Sciatic nerve (tissue), 2 donors: ENCODE results near the gene NMB. TPM values are rescaled to one million over a fixed set of nuclear protein-coding genes. Genes with fewer than 3 reads are reported as not detected.
"Not testable (repeated sequence)": the region's sequence is repeated elsewhere in the genome, so short reads cannot be mapped to it uniquely, and the experiment has no call there.

Experiments used
- ATAC-seq: fragments of 200-7000 bp; cut with Tn5 transposase; one replicate; pipeline ENCODE4 v1.9.1; 2020; ENCODE audit warnings: mild to moderate bottlenecking, moderate library complexity
- DNase-seq: peaks from one replicate; pipeline ENCODE4 v3.0.0-alpha.2; 2020; ENCODE audit warnings: low spot score
- intact Hi-C: fragments of 100-400 bp; cut with DNase I; formaldehyde crosslinking; loops from one replicate; pipeline ENCODE4 v1.14.2; 2022
- total RNA-seq: library from RNA; stranded (reverse); fragmentation: NEBNext Ultra II Directional; extraction: Animal tissue kit (Norgen Biotek cat#: 25700); gene quantifications from one replicate; pipeline ENCODE4 v1.2.1, GENCODE V29; 2021
- donor health status: DM: no; HTN: no; CAD: no.
- donor health status: DM: no; HTN: no; CAD: no.

The NMB gene
- total RNA-seq, 1 donor from 2014 or later = 15.4 TPM

DNA sequence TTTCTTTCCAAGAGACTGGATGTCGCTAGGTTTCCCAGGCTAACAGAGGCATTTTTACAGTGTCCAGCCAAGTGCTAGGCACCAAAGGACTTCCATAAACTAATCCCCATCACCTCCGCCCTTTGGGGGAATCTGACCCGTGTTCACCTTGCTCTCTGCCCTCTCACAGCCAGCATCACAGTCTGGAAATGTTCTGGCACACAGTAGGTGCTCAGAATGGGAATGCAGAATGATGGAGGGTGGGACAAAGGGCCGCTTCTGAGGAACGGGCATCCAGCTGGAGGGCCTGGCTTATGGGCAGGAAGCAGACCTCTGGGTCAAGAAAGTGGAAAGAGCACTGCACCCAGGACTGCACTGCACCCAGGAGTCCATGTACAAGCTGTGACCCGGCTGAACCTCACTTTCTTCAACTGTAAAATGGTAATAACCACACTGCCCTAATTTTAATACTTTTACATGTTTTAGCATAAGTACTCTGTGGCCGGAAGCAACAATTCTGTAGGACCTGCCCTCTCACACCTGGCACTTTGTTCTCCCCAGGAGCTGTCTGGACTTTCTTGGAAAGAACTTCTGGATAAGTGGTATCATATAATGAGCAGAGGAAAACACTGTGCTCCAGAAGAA is 901 bp upstream of the NMB start:
- intact Hi-C loops = loop anchor here (5.0 kb wide), 1 partner anchor 657 kb away; no protein-coding TSS in a partner anchor
- no peak for ATAC-seq
- DNase-seq = no peak

DNA sequence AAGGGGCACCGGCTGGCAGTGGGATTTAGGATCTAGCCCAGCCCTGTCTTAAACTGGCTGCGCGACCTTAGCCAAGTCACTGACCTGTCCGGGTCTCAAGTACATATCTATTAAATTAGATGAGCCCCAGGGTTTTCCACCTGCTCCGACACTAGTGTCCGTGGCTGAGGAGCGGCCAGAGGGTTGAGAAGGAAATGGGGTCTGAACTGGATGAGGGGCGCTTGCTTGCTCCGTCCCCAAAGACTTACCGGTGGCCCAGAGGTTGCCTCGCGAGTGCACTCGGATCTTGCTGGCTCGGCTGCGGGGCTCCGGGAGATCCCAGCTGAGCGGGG is 285 bp downstream of the NMB start:
- ATAC-seq (no peak), DNase-seq (no peak)
- intact Hi-C loops = loop anchor here (5.0 kb wide), 1 partner anchor 655 kb away; no protein-coding TSS in a partner anchor

DNA sequence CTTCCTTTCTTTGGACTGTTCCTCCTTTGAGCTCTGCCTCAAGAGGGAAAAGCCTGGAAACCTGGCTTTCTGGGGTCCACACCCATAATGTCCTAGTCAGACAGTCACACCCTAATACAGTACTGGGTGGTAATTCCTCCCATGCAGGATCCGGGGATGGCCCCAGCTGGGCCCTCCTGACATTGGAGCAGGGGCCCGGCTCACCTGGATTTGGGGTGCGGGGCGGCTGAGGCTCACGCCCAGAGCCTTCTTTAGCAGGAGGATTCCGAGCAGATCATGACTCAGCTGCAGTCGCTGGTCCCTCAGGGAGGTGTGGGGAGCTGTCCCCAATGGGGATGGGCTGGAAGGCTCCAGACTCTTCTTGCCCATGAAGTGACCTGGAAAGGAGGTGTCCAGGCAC is 1.0 kb downstream of the NMB start:
- intact Hi-C loops = loop anchor here (5.0 kb wide), 1 partner anchor 655 kb away; no protein-coding TSS in a partner anchor
- ATAC-seq (no peak), DNase-seq (no peak)

- peak; percentile 62 for ATAC-seq
- DNase-seq = peak; percentile 85
- intact Hi-C loops = loop anchor here (5.0 kb wide), 1 partner anchor 653 kb away; no protein-coding TSS in a partner anchor
Observed at GRCh38 chr15:84654689-84655453, 3.1 kb downstream of the NMB start.

DNA sequence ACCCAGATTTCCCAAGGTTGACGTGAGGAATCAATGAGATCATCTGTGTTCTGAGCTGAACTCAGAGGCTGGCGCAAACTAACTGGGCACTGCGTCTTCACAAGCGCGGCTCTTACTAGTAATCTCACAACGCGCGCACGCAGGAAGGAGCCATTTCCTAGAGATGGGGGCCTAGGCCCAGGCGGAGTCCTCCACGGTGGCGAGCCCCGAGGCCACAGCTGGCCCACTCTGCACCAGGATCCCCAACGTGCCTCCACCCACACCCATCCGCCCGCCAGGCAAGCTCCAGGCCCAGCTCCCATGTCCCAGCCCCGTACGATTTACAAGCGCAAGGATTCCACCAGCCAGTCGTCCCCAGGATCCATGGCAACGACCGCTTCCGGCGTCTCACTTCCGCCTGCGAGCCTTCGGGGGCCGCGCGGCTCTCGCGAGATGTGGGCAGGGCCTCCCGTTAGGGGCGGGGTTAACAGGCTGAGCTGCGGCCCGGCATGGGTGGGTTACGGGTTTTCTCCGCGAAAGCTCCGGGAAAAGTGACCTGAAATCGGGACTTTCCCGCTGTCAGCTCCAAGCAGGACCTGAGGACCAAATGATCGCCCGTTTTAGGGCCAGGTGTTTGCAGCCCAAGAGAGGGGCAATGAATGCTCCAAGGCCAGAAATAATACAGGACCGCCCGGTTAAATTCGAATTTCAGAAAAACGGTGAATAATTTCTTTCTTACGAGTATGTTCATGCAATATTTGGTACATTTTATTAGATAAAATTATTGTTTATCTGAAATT is 3.9 kb downstream of the NMB start, which contains the start of gene WDR73:
Gene WDR73, minus strand, starts transcription at position 374 of the 779 bp plus-strand sequence. Its CDS starts 9 bp downstream, at position 365.
- ATAC-seq (peak; percentile 98), DNase-seq (peak; percentile 99)
- intact Hi-C loops = no loop called here

DNA sequence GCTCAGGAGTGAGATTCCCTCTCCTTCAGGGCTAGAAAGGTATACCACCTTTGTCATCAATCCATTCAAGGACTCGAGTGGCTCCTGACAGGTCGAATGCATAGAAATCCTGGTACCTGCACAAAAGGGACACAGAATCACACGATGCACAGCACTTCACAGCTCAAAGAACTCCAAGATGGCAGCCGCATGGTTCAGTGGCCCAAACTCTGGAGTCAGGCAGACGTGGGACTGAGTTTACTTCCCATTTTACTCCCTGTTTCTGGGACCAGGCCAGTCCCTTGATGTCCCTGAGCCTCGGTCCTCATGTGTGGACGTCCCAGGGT is 4.5 kb downstream of the NMB start:
- ATAC-seq (no peak), DNase-seq (no peak)
- intact Hi-C loops = no loop called here

GRCh38 chr15:84649706-84650105 is 8.3 kb downstream of the NMB start:
- intact Hi-C loops = no loop called here
- DNase-seq = no peak
- ATAC-seq = no peak

- intact Hi-C loops = no loop called here
- no peak for DNase-seq
- no peak for ATAC-seq
Observed at GRCh38 chr15:84648539-84648938, 9.5 kb downstream of the NMB start.

DNA sequence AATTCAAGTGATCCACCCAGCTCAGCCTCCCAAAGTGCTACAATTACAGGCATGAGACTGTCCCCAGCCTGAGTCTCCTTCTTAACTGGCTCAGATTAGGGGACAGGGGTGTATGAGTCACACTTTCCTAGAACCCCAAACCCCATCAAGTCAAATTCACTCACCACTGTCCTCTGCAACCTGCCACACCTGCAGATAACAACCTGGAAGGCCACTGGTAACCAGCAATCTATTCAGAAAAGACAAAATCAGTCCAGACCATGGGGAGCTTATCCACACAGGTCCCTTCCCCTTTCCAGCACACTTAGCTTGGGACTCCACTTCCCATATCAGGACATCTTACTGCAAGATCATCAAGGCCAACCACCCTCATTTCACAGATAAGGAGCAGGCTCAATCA is 10.3 kb downstream of the NMB start:
- intact Hi-C loops = no loop called here
- DNase-seq (no peak), ATAC-seq (no peak)

- intact Hi-C loops = no loop called here
- DNase-seq = peak; percentile 48
- ATAC-seq = no peak
Observed at GRCh38 chr15:84645997-84646396, 12.0 kb downstream of the NMB start.

DNA sequence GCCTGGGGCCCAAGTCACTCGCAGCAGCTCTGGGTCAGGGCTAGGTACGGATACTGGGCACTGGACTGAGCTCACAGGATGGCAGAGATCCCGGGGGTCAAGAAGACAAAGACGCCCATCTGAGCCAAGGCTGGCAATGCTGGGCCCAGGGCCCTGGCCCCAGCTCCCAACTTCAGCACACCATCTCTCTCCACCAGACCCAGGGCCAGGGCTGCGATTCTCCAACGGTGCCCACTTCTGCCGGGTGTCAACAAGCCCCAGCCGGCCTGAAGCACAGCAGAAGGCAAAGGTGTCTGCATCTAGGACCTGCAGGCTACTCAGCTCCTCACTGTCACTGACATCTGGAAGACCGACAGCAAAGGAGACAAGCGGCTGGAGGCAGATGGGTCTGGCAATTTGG is 12.5 kb downstream of the NMB start:
- no peak for ATAC-seq
- intact Hi-C loops = no loop called here
- peak; percentile 55 for DNase-seq

DNA sequence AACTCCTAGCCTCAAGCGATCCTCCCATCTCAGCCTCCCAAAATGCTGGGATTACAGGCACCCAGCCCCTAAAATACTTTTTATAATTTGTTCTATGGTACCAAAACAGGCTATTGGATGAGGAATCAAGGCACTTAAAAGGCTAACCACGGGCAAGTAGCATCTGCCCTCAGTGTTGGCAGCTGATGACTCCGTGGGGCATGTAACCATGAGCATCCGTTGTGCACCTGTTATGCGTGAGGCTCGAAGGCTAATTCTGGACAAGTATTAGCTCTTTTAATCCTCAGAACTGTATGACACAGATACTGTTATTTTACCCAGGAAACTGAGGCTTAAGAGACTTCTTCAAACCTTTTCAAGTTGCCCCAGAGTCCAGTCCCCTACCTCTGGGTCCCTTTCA is 14.2 kb downstream of the NMB start:
- ATAC-seq (no peak), DNase-seq (peak; percentile 32)
- intact Hi-C loops = no loop called here

DNA sequence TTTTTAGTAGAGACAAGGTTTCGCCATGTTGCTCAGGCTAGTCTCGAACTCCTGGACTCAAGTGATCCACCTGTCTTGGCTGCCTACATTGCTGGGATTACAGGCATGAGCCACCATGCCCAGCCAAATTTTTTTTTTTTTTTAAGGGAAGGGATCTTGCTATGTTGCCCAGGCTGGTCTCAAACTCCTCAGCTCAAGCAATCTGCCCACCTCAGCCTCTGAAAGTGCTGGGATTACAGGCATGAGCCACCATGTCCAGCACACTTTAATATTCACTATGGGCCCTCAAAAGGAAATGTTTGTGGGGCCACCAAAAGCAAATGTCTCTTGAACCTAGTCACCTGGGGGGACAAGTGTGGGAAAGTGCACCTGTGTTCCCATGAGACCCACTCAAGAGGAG is 15.4 kb downstream of the NMB start:
- ATAC-seq, DNase-seq, intact Hi-C loops: not testable (repeated sequence)

DNA sequence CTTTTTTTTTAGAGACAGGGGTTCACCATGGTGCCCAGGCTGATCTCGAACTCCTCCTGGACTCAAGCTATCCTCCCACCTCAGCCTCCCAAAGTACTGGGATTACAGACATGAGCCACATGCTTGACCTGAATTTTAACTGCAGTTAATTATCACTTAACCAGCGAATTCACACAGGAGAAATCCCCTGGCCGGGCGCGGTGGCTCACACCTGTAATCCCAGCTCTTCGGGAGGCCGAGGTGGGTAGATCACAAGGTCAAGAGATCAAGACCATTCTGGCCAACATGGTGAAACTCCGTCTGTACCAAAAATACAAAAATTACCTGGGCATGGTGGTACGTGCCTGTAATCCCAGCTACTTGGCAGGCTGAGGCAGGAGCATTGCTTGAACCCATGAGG is 16.1 kb downstream of the NMB start:
- ATAC-seq, DNase-seq, intact Hi-C loops: not testable (repeated sequence)

DNA sequence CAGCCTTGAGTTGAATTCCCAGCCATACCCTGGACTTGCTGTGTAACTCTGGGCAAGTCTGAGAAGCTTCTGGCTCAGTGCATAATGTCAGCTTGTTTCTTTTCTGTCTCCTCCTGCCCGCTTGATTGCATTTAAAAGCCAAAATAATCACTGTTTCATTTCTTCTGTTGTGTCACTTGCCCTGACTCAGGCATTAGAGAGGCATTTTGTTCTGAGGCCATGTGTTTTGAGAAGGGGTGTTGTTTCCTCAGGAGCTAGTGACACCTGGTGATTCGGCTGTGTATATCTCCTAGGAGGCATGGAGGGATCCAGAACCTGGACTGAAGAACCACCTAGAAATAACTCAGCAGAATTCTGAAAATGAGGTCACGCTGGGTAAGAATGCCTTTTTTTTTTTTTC is 19.9 kb downstream of the NMB start:
- DNase-seq (no peak), ATAC-seq (no peak)
- intact Hi-C loops = no loop called here

DNA sequence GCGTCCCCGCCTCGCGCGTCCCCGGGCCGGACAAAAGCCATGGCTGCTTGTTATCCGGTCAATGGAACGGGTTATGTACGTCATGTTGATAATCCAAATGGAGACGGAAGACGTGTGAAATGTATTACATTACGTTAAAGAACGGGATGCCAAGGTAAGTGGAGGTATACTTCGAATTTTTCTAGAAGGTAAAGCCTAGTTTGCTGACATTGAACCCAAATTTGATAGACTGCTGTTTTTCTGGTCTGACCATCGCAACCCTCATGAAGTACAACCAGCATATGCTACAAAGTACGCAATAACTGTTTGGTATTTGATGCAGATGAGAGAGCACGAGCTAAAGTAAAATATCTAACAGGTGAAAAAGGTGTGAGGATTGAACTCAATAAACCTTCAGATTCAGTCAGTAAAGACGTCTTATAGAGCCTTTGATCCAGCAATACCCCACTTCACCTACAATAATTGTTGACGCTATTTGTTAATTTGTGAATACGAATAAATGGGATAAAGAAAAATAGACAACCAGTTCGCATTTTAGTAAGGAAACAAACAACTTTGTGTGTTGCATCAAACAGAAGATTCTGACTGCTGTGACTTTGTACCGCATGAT is 23.7 kb downstream of the NMB start:
- intact Hi-C loops = no loop called here
- DNase-seq = no peak
- ATAC-seq = no peak

DNA sequence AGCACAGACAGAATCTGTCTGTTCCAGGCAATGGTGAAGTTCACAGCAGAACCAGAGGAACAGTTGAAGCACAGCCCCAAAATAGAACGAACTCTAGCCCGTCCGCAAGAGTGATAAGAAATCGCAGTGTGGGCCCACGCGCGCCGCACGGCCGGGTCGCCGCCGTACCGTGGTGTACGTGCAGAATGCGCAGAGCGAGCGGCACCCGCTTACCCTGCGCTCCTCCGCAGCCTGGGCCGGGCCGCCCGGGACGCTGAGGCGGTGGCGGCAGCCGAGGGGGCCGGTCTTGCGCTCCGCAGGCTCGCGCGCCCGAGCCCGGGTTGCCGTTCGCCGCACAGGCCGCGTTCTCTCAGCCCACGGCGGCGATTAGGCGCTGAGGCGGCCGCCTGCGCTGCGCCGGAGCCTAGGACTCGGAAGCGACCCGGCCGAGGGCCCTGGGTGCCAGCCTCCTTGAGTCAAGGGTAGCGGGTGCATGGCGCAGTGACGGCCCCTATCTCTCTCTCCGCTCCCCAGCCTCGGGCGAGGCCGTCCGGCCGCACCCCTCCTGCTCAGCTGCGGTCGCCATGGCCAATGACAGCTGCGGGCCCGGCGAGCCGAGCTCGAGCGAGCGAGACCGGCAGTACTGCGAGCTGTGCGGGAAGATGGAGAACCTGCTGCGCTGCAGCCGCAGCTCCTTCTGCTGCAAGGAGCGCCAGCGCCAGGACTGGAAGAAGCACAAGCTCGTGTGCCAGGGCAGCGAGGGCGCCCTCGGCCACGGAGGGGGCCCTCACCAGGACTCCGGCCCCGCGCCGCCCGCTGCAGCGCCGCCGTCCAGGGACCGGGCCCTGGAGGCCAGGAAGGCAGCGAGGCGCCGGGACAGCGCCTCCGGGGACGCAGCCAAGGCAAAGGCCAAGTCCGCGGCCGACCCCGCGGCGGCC is 24.4 kb downstream of the NMB start:
- intact Hi-C loops = no loop called here
- ATAC-seq (peak; percentile 71), DNase-seq (peak; percentile 81)

GRCh38 chr15:84631706-84632272 is 26.2 kb downstream of the NMB start:
- DNase-seq (no peak), ATAC-seq (no peak)
- intact Hi-C loops = no loop called here
